ENCODE results near the gene TMEM181. TPM values are rescaled to one million over a fixed set of nuclear protein-coding genes. Genes with fewer than 3 reads are reported as not detected.

TMEM181 gene, protein sequence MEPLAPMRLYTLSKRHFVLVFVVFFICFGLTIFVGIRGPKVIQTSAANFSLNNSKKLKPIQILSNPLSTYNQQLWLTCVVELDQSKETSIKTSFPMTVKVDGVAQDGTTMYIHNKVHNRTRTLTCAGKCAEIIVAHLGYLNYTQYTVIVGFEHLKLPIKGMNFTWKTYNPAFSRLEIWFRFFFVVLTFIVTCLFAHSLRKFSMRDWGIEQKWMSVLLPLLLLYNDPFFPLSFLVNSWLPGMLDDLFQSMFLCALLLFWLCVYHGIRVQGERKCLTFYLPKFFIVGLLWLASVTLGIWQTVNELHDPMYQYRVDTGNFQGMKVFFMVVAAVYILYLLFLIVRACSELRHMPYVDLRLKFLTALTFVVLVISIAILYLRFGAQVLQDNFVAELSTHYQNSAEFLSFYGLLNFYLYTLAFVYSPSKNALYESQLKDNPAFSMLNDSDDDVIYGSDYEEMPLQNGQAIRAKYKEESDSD
- 29.4 and 31.6 TPM in 2 replicates for total RNA-seq (2021)
- Bru-seq, nascent RNA = percentile 81 among the genes with signal in this experiment
- BruChase-seq, experiment 1, labeled RNA remaining after a 2-hour chase = percentile 91 among the genes with signal in this experiment
- percentile 97 among the genes with signal in this experiment for BruChase-seq, experiment 2, labeled RNA remaining after a 6-hour chase
- long read RNA-seq, full-length matches to known transcripts = 1 of 46 reads
- long read RNA-seq, partial matches to known transcripts = 7 of 46 reads
- long read RNA-seq, other reads (novel, unspliced or antisense) = 38 of 46 reads

DNA sequence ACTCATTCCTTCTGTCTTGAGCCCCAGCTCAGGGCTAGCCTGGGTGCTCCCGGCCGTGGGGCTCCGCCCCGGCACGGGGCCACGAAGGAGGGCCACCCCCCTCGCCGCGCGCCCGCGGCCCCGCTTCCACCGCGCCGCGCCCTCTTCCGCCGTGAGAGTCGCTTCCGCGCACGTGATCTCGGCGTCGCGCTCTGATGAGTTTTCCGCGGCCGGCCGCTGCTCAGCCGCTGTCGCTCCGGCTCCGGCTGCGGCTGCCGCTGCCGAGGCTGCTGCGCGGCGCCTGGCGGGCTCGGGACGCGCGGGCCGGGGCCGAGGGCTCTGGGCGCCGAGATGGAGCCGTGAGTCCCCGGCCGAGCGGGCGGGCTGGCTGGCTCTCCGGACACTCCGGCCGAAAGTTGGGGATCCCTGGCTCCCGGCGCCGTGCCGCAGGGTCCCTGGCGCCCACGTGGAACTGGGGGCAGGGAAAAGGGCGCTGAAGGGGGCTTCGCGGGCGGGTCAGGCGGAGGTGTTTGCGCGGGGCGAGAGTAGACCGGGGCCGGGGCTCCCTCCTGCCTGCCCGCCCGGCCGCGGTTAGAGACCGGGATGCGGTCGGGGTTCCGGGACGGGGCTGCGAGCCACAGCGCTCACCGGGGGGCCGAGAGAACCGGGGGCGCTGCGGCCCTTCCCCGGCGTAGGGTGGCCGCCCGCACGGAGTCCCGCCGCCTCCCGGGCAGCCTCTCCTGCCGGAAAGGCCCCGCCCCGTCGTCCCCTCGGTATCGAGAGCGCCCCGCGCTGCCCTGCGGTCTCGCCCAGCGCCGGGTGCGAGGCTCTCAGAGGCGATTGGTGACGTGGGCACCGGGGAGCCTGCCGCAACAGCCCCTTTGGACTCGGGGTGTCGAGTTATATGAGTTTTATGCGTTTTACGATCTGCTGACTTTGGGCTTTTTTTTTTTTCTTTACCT lies at the start of gene TMEM181:
Gene TMEM181 (plus strand): TSS at position 197 of the 941 bp plus-strand sequence. CDS start 134 bp downstream, at position 331.
- BruUV-seq (replicated peaks) = no TSS peak
- POLR2A ChIA-PET (ENCODE audit: low non-redundant PET) = no interaction called here
- intact Hi-C loops (cut with micrococcal nuclease; ENCODE audit: unreplicated experiment) = no loop called here
- peak; percentile 91 for DNase-seq (ENCODE audit: low spot score)
- CTCF ChIA-PET = no interaction called here
- H3K36me3 ChIP-seq (ENCODE audit: insufficient read depth, low read length, poor library complexity, severe bottlenecking) = no peaks in the 10 kb centered on the region
- peak within 1 kb of the TSS; percentile 90 for H3K27ac ChIP-seq (ENCODE audit: low read depth, low read length, poor library complexity, severe bottlenecking)
- peaks cover 15% of the 10 kb centered on the region for H3K4me1 ChIP-seq (ENCODE audit: insufficient read depth, low read length, poor library complexity, severe bottlenecking)
- no peaks in the 10 kb centered on the region for H3K9me3 ChIP-seq (ENCODE audit: low read depth, low read length, poor library complexity, severe bottlenecking)
- H3K27me3 ChIP-seq (replicated peaks; ENCODE audit: insufficient read depth, low read depth, low read length, poor library complexity) = no peaks in the 10 kb centered on the region
- peak within 1 kb of the TSS; percentile 98 for H3K4me3 ChIP-seq (ENCODE audit: low read depth, low read length, poor library complexity, severe bottlenecking)
- no peak for TF ChIP-seq EZH2 (IDR thresholded peaks at IDR 0.05; ENCODE audit: borderline replicate concordance, low read depth, low read length, poor library complexity, severe bottlenecking)
- TF ChIP-seq, protein P1, sequence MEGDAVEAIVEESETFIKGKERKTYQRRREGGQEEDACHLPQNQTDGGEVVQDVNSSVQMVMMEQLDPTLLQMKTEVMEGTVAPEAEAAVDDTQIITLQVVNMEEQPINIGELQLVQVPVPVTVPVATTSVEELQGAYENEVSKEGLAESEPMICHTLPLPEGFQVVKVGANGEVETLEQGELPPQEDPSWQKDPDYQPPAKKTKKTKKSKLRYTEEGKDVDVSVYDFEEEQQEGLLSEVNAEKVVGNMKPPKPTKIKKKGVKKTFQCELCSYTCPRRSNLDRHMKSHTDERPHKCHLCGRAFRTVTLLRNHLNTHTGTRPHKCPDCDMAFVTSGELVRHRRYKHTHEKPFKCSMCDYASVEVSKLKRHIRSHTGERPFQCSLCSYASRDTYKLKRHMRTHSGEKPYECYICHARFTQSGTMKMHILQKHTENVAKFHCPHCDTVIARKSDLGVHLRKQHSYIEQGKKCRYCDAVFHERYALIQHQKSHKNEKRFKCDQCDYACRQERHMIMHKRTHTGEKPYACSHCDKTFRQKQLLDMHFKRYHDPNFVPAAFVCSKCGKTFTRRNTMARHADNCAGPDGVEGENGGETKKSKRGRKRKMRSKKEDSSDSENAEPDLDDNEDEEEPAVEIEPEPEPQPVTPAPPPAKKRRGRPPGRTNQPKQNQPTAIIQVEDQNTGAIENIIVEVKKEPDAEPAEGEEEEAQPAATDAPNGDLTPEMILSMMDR (conservative IDR thresholded peaks at IDR 0.05; ENCODE audit: low read depth, low read length) = no peak

DNA sequence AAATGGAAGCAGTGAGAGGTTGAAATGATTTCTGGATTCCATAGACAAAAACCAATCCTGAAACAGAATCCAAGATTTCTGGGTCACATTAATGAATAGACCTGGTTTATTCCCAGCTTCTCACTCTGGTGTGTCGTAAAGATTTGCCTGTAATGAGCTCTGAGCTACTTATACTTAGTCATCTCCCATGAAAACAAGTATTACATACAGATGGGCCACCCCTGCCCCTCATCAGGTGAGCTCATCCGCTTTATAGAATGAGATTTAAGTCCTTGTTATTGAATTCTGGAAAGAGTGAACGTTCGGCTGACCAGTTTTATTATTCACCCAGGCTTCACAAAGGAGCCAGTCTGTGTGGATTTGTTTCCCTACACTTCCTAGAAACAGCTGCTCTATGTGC lies 47.1 kb upstream of the TMEM181 start:
- H3K27ac ChIP-seq (ENCODE audit: low read depth, low read length, poor library complexity, severe bottlenecking) = no peak overlapping the region
- POLR2A ChIA-PET (ENCODE audit: low non-redundant PET) = no interaction called here

More for the DNA sequence above, 47.1 kb upstream of the TMEM181 start:
- Histone ChIP-seq H3K9me3 (ENCODE audit: low read depth, low read length, poor library complexity, severe bottlenecking) (no peaks in the 10 kb centered on the region), H3K36me3 (ENCODE audit: insufficient read depth, low read length, poor library complexity, severe bottlenecking) (no peaks in the 10 kb centered on the region), H3K4me3 (ENCODE audit: low read depth, low read length, poor library complexity, severe bottlenecking) (no peak overlapping the region), H3K27me3 (replicated peaks; ENCODE audit: insufficient read depth, low read depth, low read length, poor library complexity) (no peaks in the 10 kb centered on the region), H3K4me1 (ENCODE audit: insufficient read depth, low read length, poor library complexity, severe bottlenecking) (peaks cover 3% of the 10 kb centered on the region)
- no peak for DNase-seq (ENCODE audit: low spot score)
- intact Hi-C loops (cut with micrococcal nuclease; ENCODE audit: unreplicated experiment) = no loop called here
- TF ChIP-seq, protein P1 (conservative IDR thresholded peaks at IDR 0.05; ENCODE audit: low read depth, low read length) = no peak
- TF ChIP-seq EZH2 (IDR thresholded peaks at IDR 0.05; ENCODE audit: borderline replicate concordance, low read depth, low read length, poor library complexity, severe bottlenecking) = no peak
- CTCF ChIA-PET = interaction anchor here (0.7 kb wide), 1 partner anchor 45 kb away, joined by 6 read pairs; no protein-coding TSS in a partner anchor
- no TSS peak for BruUV-seq (replicated peaks)
